ENCODE results near the gene SLC24A3.
A peak's percentile ranks its signal among the peaks of the same experiment; 100 is the strongest.

Gene SLC24A3

DNA sequence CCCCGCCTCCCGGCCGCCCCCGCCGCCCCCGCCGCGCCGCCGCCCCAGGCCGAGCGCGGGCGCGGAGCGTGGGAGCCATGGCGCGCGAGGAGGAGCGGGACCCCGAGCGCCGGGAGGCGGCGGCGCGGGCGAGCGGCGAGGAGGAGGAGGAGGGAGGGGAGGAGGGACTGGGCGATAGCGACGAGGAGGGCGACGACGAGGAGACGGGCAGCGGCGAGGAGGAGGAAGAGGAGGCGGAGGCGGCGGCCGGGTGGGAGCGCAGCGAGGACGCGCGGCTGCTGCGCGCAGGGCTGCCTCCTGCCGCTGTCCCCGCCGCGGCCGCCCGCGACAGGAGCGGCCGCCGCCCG lies at the start of gene SLC24A3:
TSS of gene SLC24A3 (plus strand) at position 174 of the 347 bp plus-strand sequence.
- peak; percentile 48 for DNase-seq

DNA sequence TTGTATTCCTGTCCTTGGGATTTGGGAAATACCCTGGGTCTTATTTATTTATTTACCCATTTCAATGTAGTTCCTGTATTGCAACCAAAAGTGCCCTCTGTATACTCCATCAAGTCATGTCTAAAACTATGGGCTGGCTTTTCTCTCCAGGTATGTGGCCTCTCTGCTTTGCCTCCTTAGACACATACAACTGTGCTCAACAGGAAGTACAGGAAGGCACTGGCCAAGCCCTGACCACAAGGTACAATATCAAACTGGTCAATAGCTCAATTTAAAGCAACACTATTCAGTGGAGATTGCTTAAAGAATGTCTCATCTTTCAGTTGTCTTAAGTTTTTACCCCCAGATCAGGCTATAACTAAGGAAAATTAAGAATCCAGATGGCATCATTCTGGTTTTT lies 42.3 kb upstream of the SLC24A3 start:
- no peak for DNase-seq

- DNase-seq: no peak
These were observed 39.8 kb upstream of the SLC24A3 start for GRCh38 chr20:19172637-19173036.

GRCh38 chr20:19176470-19177052 lies 35.9 kb upstream of the SLC24A3 start:
- DNase-seq: no peak

- DNase-seq: no peak
These were observed 30.9 kb upstream of the SLC24A3 start for GRCh38 chr20:19181552-19181951.

DNA sequence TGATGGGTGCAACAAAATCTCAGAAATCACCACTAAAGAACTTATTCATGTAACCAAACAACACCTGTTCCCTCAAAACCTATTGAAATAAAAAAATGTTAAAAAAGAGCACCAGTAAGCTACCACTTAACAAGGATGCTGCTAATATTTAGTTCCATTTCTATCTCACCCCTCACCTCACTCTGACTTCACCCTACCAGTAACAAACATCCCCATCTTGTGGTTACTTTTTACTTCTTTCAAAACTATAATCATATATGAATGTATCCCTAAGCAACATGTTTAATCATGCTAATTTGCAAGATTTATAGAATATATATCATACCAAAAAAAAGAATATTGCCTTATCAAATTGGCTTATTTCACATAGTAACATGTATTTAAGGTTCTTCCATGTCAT lies 27.4 kb upstream of the SLC24A3 start:
- DNase-seq: no peak

- no peak for DNase-seq
These were observed 19.1 kb upstream of the SLC24A3 start for GRCh38 chr20:19193349-19193748.

DNA sequence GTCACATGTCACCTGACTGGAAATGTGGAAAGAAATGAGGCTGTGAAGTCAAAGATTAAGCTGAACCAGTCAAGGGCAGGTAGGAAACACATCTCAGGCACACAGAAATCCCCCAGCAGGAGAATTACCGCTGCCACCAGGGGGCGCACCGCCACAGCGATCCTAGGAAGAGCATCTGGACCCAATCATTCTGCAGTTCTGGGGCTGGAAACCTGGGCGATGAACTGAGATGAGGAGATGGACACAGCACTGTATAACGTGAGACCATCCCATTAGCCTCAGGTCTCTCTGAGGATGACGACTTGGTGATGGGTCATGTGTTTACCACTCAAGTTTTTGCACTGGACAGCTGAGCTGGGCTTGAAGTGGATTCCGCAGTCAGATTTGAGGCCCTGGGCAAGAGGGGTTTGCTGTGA lies 6.5 kb upstream of the SLC24A3 start:
- peak; percentile 45 for DNase-seq

DNA sequence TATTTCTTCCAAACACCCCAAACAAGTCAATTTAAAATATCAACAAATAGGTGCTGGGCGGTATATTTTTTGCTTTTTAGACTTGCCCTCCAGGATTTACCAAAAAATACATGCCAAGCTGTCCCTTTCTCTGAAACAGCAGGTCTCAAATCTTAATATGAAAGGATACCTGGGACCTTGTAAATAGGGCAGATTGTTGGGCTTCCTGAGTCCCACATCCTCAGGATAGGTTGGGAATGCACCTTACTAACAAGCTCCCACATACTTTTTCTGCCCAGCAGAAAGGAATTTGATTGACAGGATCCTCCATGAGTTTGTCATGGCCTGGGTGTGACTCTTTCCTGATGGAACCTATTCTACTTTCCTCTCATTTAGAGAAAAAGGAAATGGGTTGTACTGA lies 4.9 kb upstream of the SLC24A3 start:
- DNase-seq: no peak

- DNase-seq: no peak
These were observed 1.9 kb upstream of the SLC24A3 start for GRCh38 chr20:19210391-19211155.

DNA sequence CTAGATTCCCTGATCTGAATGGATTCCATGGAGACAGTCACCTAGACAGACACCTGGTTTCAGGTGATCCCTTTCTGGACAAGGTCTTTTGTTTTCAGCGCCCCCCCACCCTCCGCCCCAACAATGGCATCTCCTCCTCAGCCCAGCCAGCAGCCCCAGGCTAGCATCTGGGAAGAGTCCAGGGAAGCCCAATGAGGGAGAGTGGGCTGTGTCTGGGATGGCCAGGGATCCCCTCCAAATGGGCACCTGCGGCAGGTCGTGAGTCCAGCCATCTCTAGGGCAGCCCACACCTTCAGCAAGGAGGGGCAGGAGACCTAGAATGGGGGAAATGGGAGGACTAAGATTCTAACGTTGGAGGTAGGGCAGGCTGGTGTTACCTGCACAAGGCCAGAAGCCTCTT lies 1.2 kb upstream of the SLC24A3 start:
- peak; percentile 20 for DNase-seq

- peak; percentile 65 for DNase-seq
These were observed 577 bp upstream of the SLC24A3 start for GRCh38 chr20:19211661-19212468.

DNA sequence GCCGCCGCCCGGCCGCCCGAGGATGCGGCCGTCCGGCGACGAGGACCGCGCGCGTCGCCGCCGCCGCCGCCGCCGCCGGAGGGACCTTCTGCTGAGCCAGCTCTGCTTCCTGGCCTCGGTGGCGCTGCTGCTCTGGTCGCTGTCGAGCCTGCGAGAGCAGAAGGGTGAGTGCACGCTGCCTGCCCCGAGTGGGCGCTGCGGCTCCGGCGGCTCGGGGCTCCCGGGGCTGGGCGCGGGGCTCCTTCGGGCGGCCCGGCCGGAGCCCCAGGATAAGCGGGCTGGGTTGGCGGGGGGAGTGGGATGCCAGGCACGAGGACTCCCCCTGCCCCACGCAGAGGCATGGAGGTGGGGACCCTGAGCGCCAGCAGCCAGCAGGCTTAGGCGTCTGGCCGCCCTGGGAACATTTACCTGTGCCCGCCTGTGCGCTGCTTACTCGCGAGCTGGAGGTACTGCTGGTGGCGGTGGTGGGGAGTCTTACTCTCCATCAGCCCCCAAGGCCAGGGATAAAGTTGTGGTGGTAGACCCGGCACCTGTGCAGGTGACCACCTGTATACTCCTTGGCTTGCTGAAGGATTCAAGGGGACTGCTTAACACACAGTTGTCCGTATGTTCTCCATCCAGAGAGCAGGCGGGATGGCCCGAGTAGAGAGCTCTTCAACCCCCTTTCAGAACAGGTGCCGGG lies 520 bp downstream of the SLC24A3 start:
- DNase-seq: peak; percentile 76

DNA sequence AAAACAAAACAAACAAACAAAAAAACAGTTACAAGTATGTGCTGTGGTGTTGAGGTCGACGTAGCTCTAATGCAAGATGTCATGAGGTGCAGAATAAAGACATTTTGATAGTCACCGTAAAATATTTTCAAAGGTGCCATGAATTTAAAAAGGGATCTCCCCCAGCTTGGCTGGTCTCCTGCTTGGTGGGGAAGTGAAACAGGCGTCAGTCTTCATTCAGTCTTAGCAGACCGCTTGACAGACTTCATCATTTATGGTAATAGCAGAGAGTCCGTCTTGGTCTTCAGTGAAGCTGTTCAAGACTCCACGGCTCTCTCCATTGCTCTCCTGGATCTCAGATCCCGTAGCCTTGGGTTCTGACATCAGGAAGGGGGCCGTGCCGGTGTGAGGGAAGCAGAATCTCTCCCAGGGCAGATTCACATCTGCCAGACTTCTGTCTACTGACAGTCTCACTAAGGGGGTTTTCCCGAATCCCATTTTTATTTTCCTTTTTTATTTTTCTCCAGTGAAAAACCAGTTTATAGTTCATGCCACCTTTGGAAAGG lies 1.6 kb downstream of the SLC24A3 start:
- DNase-seq: no peak

DNA sequence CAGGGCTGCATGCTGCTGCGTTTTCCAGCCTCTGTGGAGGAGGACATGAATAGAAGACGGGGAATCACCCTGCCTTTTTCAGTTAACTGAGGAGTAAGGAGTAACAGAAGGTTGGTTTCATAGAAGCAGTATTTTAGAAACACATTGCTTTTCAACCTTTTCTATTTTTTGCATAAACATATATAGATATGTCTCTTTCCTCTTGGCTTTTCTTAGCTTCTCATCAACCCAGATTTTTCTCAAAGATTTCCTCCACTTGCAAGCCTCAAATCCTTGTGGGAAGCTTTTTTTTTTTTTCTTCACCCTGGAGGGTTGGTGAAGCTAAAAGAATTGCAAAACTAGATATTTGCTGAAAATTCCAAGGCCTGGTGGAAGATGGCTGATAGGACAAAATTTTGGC lies 6.0 kb downstream of the SLC24A3 start:
- DNase-seq: no peak

DNA sequence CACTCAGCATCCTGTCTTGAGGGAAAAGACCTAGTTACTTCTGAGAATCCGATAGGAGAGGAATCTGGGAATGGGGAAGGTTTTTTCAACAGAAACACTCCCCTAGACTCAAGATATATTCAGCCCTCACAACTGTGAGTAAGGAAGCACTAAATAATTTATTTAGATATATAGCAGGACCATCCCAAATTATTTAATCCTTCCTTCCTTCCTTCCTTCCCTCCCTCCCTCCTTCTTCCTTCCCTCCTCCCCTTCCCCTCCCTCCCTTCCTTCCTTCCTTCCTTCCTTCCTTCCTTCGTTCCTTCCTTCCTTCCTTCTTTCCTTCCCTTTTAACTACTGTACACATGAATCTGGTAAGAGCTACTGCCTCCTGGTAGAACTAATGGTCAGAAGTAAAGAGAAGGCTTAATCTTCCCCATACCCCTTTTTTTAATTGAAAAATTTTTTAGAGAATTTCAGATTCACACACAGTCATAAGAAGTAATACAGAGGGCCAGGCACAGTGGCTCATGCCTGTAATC lies 10.1 kb downstream of the SLC24A3 start:
- DNase-seq: no peak

GRCh38 chr20:19223640-19224039 lies 11.2 kb downstream of the SLC24A3 start:
- DNase-seq: no peak

- DNase-seq: no peak
These were observed 19.1 kb downstream of the SLC24A3 start for GRCh38 chr20:19231359-19232035.

- DNase-seq: no peak
These were observed 20.8 kb downstream of the SLC24A3 start for GRCh38 chr20:19232997-19233794.

- no peak for DNase-seq
These were observed 24.1 kb downstream of the SLC24A3 start for GRCh38 chr20:19236371-19237055.

GRCh38 chr20:19241440-19241839 lies 29.0 kb downstream of the SLC24A3 start:
- DNase-seq: no peak

Data from left hindlimb (tissue), 1 donor.